H1 (cell line): ENCODE data around the gene TP53TG3E. TPM values are rescaled to one million over a fixed set of nuclear protein-coding genes. Genes with fewer than 3 reads are reported as not detected.
"Not testable (repeated sequence)": the region's sequence is repeated elsewhere in the genome, so short reads cannot be mapped to it uniquely, and the experiment has no call there.

ENCODE experiments used
- CTCF ChIA-PET: fragments of 300-600 bp; sonication (Branson Sonifier 250); formaldehyde crosslinking; loops from one replicate; lab custom pipeline; 2021; ENCODE audit not compliant: partially characterized antibody; lab: Charles Lee
- POLR2A ChIA-PET: fragments of 300-600 bp; sonication (Branson Sonifier 250); formaldehyde crosslinking; loops from one replicate; lab custom pipeline; 2021; ENCODE audit warnings: inconsistent platforms; ENCODE audit not compliant: partially characterized antibody; lab: Charles Lee
- DNase-seq, 2 experiments: peaks; one replicate each; pipeline versions ENCODE4 v3.0.0 to v3.0.0-alpha.2; 2010 to 2022; ENCODE audit warnings: low spot score in 2 of 2, low read depth in 1 of 2, mixed read lengths in 1 of 2
- FAIRE-seq: peaks from 2 replicates; lab custom pipeline; 2011; peaks lifted over from hg19 to GRCh38; lab: Jason Lieb, UNC
- H2AFZ ChIP-seq: 2 replicates; pipeline ENCODE4 v1.8.1; 2012; ENCODE audit warnings: low read length, inconsistent platforms
- H2AK5ac ChIP-seq: 2 replicates; pipeline ENCODE4 v1.6.1; 2013; ENCODE audit warnings: low read depth, low read length
- H2BK120ac ChIP-seq: replicated peaks from 2 replicates; pipeline ENCODE3; 2013; ENCODE audit warnings: low read depth, low read length, inconsistent platforms
- H2BK12ac ChIP-seq: 2 replicates; pipeline ENCODE4 v1.6.1; 2013; ENCODE audit warnings: low read depth, low read length
- H2BK15ac ChIP-seq: 2 replicates; pipeline ENCODE4 v1.6.1; 2013; ENCODE audit warnings: low read length
- H2BK20ac ChIP-seq: 2 replicates; pipeline ENCODE4 v1.6.1; 2013; ENCODE audit warnings: low read length
- H2BK5ac ChIP-seq: 2 replicates; pipeline ENCODE4 v1.6.1; 2013; ENCODE audit warnings: low read depth, low read length
- H3K14ac ChIP-seq: 2 replicates; pipeline ENCODE4 v1.6.1; 2013; ENCODE audit warnings: inconsistent platforms; ENCODE audit not compliant: insufficient read length
- H3K18ac ChIP-seq: 2 replicates; pipeline ENCODE4 v1.6.1; 2013; ENCODE audit warnings: low read length; ENCODE audit errors: extremely low read depth
- H3K23ac ChIP-seq: 2 replicates; pipeline ENCODE4 v1.6.1; 2013; ENCODE audit warnings: inconsistent platforms; ENCODE audit not compliant: insufficient read length
- H3K23me2 ChIP-seq: 2 replicates; pipeline ENCODE4 v1.6.1; 2013; ENCODE audit warnings: low read depth, low read length
- H3K27ac ChIP-seq: 2 replicates; pipeline ENCODE4 v1.6.1; 2011; ENCODE audit warnings: low read depth, low read length, inconsistent platforms
- H3K27me3 ChIP-seq, 4 experiments: replicated peaks in 1 of 4; 1 replicate in 1 of 4; 2 replicates in 3 of 4; pipeline versions ENCODE4 v1.6.1 to v1.8.1; 2011 to 2013; ENCODE audit warnings: low read length in 3 of 4, mild to moderate bottlenecking in 3 of 4, inconsistent platforms in 2 of 4, mixed read lengths in 2 of 4, moderate library complexity in 1 of 4; ENCODE audit not compliant: control insufficient read depth in 3 of 4, insufficient read depth in 3 of 4; ENCODE audit errors: extremely low read depth in 1 of 4
- H3K36me3 ChIP-seq, 4 experiments: 2 replicates each; pipeline versions ENCODE4 v1.6.1 to v1.8.1; 2011 to 2013; ENCODE audit warnings: mild to moderate bottlenecking in 4 of 4, low read length in 3 of 4, moderate library complexity in 2 of 4, control low read depth in 1 of 4, inconsistent platforms in 1 of 4; ENCODE audit not compliant: insufficient read depth in 4 of 4, control insufficient read depth in 2 of 4
- H3K4ac ChIP-seq: replicated peaks from 2 replicates; pipeline ENCODE3; 2013; ENCODE audit warnings: low read length, low read depth, mixed read lengths, inconsistent platforms; ENCODE audit not compliant: insufficient read length
- H3K4me1 ChIP-seq, 4 experiments: replicated peaks in 1 of 4; 1 replicate in 1 of 4; 2 replicates in 3 of 4; pipeline versions ENCODE4 v1.6.1 to v1.8.1; 2011 to 2013; ENCODE audit warnings: low read length in 3 of 4, inconsistent platforms in 2 of 4, mixed read lengths in 1 of 4; ENCODE audit not compliant: insufficient read depth in 4 of 4, control insufficient read depth in 3 of 4
- H3K4me2 ChIP-seq, 2 experiments: 2 replicates each; pipeline versions ENCODE4 v1.6.1 to v1.8.1; 2011 to 2013; ENCODE audit warnings: low read depth in 2 of 2, low read length in 2 of 2, control low read depth in 1 of 2, inconsistent platforms in 1 of 2, mild to moderate bottlenecking in 1 of 2; ENCODE audit not compliant: insufficient read depth in 1 of 2
- H3K4me3 ChIP-seq, 4 experiments: fragments of 200-600, 300-600 bp in 1 of 4; sonication (generic), shearing (Covaris generic), sonication (Bioruptor Twin) in 1 of 4; 2 replicates each; pipeline versions ENCODE4 v1.5.1 to v1.8.1; 2011 to 2016; ENCODE audit warnings: low read length in 4 of 4, low read depth in 3 of 4, control low read depth in 2 of 4, inconsistent platforms in 2 of 4, mild to moderate bottlenecking in 2 of 4, mixed read lengths in 1 of 4, moderate library complexity in 1 of 4; ENCODE audit not compliant: insufficient read depth in 2 of 4; ENCODE audit errors: extremely low read depth in 1 of 4
- H3K56ac ChIP-seq: replicated peaks from 2 replicates; pipeline ENCODE3; 2013; ENCODE audit warnings: low read depth, mild to moderate bottlenecking, mixed read lengths, low read length, inconsistent platforms; ENCODE audit not compliant: insufficient read length
- H3K79me1 ChIP-seq: 2 replicates; pipeline ENCODE4 v1.6.1; 2013; ENCODE audit warnings: low read depth, low read length, control low read depth
- H3K79me2 ChIP-seq, 2 experiments: 2 replicates each; pipeline versions ENCODE4 v1.6.1 to v1.8.1; 2012 to 2013; ENCODE audit warnings: low read length in 2 of 2, mild to moderate bottlenecking in 2 of 2, inconsistent platforms in 1 of 2; ENCODE audit not compliant: insufficient read depth in 2 of 2, control insufficient read depth in 1 of 2
- H3K9ac ChIP-seq, 4 experiments: replicated peaks in 1 of 4; 1 replicate in 1 of 4; 2 replicates in 3 of 4; pipeline versions ENCODE4 v1.6.1 to v1.8.1; 2011 to 2013; ENCODE audit warnings: low read depth in 3 of 4, low read length in 3 of 4, control low read depth in 2 of 4, mild to moderate bottlenecking in 2 of 4, moderate library complexity in 2 of 4, inconsistent platforms in 1 of 4; ENCODE audit errors: extremely low read depth in 1 of 4
- H3K9me3 ChIP-seq, 2 experiments: 2 replicates each; pipeline versions ENCODE4 v1.6.1 to v1.8.1; 2012 to 2013; ENCODE audit warnings: mild to moderate bottlenecking in 2 of 2, moderate library complexity in 2 of 2, control low read depth in 1 of 2, inconsistent platforms in 1 of 2, low read depth in 1 of 2, low read length in 1 of 2, mixed read lengths in 1 of 2; ENCODE audit not compliant: insufficient read depth in 2 of 2
- H4K20me1 ChIP-seq, 2 experiments: replicated peaks in 1 of 2; 2 replicates each; pipeline versions ENCODE3 to v1.8.1; 2011 to 2013; ENCODE audit warnings: inconsistent platforms in 2 of 2, low read length in 2 of 2, mild to moderate bottlenecking in 1 of 2; ENCODE audit not compliant: insufficient read depth in 2 of 2, control insufficient read depth in 1 of 2
- H4K5ac ChIP-seq: 2 replicates; pipeline ENCODE4 v1.6.1; 2013; ENCODE audit warnings: low read length, low read depth, mixed read lengths, inconsistent platforms; ENCODE audit not compliant: insufficient read length
- H4K8ac ChIP-seq: 2 replicates; pipeline ENCODE4 v1.8.0; 2013; ENCODE audit warnings: mild to moderate bottlenecking, moderate library complexity, low read length, inconsistent platforms; ENCODE audit not compliant: insufficient read depth; ENCODE audit errors: extremely low read depth
- H4K91ac ChIP-seq: replicated peaks from 2 replicates; pipeline ENCODE3; 2013; ENCODE audit warnings: low read length, mixed read lengths, inconsistent platforms; ENCODE audit not compliant: insufficient read length
- WGBS, 2 experiments: shearing (Covaris generic) in 1 of 2; methylation state at CpG; one replicate each; pipeline versions ENCODE4 v1.1.6 to v1.1.7; 2013 to 2015; ENCODE audit warnings: low lambda C conversion rate in 2 of 2, mixed read lengths in 2 of 2, inconsistent platforms in 1 of 2, low coverage in 1 of 2, missing lambda C conversion rate in 1 of 2; ENCODE audit not compliant: insufficient replicate concordance in 2 of 2, insufficient coverage in 1 of 2, insufficient read length in 1 of 2; ENCODE audit errors: extremely low coverage in 1 of 2, missing lambda C conversion rate in 1 of 2; 5-methylcytosine and 5-hydroxymethylcytosine counted together
- polyA plus RNA-seq, 7 experiments: library from polyadenylated mRNA; depleted of rRNA in 3 of 7; stranded (reverse) in 5 of 7; unstranded in 2 of 7; fragments of >200 nt in 5 of 7; fragments of 200-250 nt in 2 of 7; gene quantifications; 1 replicate in 5 of 7; 2 replicates in 1 of 7; 4 replicates in 1 of 7; pipeline versions ENCODE4 v1.2.1 to v1.2.3, GENCODE V29; 2011 to 2013; ENCODE audit warnings: missing spikeins in 2 of 7, mixed read lengths in 2 of 7
- total RNA-seq: library from RNA; stranded (reverse); fragmentation: NEBNext Ultra II Directional; extraction: Animal tissue kit (Norgen Biotek cat#: 25700); gene quantifications from 2 replicates; pipeline ENCODE4 v1.2.1, GENCODE V29; 2021

The TP53TG3E gene
- total and polyA plus RNA-seq, 2 of the 8 experiments (the other 6 are each of a cell fraction or from before 2014, with no cell fraction given), result not detected

DNA sequence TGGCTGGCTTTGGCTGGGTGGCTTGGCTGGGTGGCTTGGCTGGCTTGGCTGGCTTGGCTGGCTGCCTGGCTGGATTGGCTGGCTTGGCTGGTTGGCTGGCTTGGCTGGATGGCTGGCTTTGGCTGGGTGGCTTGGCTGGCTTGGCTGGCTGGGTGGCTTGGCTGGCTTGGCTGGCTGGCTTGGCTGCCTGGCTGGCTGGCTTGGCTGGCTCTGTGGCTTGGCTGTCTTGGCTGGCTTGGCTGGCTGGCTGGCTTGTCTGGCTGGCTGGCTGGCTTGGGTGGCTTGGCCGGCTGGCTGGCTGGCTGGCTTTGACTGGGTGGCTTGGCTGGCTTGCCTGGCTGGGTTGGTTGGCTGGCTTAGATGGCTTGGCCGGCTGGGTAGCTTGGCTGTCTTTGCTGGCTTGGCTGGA, 34.4 kb downstream of the TP53TG3E start:
- H3K4me1 ChIP-seq, H3K56ac ChIP-seq, H4K8ac ChIP-seq, H3K9ac ChIP-seq, H3K23ac ChIP-seq, H3K79me1 ChIP-seq, H2AK5ac ChIP-seq, H2AFZ ChIP-seq, H2BK12ac ChIP-seq, POLR2A ChIA-PET, H3K4me2 ChIP-seq, H2BK20ac ChIP-seq, H3K14ac ChIP-seq, H3K4ac ChIP-seq, H3K27me3 ChIP-seq, H3K36me3 ChIP-seq, H4K91ac ChIP-seq, H4K20me1 ChIP-seq, H4K5ac ChIP-seq, H3K18ac ChIP-seq, CTCF ChIA-PET, H3K23me2 ChIP-seq, H3K4me3 ChIP-seq, FAIRE-seq, H2BK15ac ChIP-seq, H3K27ac ChIP-seq, H2BK120ac ChIP-seq, H2BK5ac ChIP-seq, H3K79me2 ChIP-seq: not testable (repeated sequence)
- peaks cover 0 to 32% of the 10 kb centered on the region in 2 experiments; a peak in 3 of 4 replicates for H3K9me3 ChIP-seq
- DNase-seq, result peak in 1 of 2 experiments; percentile 38
- WGBS, 2 experiments, result 70% methylated on average over 2 of the region's 2 CpGs; no CpG with 5 or more reads in 1 of the 2 experiments
